Activated CD8-positive, alpha-beta memory T cell treated with anti-CD3 and anti-CD28 coated beads, Interleukin-2, amount 50 U/mL, for 4 hours (primary cell): ENCODE measurements around the gene D2HGDH.
"Not testable (repeated sequence)": the region's sequence is repeated elsewhere in the genome, so short reads cannot be mapped to it uniquely, and the experiment has no call there.

Source experiments
- DNase-seq: peaks from one replicate; pipeline ENCODE4 v3.0.0-alpha.2; 2020

The D2HGDH gene

GRCh38 chr2:241771286-241772062, 37.0 kb downstream of the D2HGDH start:
- DNase-seq: no peak

DNA sequence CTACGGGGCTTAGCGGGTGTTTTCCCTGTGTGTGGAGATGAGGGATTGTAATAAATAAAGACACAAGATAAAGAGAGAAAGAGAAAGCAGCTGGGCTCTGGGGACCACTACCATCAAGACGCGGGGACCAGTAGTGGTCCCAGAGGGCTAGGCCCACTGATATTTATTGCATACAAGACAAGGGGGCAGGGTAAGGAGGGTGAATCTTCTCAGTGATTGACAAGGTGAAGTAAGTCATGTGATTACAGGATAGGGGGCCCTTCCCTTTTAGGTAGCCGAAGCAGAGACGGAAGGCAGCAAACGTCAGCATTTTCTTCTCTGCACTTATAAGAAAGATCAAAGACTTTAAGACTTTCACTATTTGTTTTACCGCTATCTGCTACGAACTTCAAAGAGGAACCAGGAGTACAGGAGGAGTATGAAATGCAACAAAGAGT, 37.7 kb downstream of the D2HGDH start:
- DNase-seq: no peak

DNA sequence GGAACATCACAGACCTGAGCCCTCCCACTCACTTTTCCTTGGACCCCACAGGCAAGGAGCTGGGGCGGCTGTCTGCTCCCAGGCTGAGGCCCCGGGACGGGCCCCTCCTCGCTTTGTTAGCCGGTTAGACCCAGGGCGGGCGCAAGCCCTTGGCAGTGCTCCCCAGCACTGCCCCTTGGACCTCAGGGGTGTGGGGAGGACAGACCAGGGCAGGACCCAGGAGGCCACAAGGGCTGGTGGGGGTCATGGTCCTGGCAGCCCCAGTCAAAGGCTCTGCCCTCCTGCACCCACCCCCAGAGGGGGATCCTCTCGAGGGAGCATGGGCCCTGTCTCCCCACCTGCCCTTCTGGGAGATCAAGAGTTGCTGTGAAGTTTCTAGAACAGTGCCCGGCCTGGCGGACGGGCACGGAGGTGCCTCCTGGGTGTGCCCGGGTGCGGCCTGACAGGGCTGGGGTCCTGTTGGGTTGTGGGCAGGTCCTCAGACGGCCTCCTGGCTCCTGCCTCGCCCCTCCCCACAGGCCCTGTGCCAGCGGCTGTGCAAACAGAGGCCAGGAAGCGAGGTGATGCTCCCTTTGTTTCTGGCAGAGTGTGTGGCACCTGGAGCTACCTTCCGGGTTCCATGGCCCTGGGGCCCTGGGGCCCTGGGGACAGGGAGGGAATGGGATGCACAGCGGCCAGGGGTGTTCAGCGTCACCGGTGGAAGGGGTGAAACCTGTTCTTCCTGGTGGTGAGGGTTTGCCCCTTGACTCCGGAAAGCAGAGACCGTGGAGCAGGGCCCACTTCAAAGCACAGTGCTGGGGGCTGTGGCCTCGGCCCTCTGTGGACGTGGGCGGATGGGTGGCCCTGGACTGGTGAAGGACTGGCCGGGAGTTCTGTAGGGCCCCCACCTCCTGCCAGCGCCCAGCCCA, 39.3 kb downstream of the D2HGDH start:
- no peak for DNase-seq

DNA sequence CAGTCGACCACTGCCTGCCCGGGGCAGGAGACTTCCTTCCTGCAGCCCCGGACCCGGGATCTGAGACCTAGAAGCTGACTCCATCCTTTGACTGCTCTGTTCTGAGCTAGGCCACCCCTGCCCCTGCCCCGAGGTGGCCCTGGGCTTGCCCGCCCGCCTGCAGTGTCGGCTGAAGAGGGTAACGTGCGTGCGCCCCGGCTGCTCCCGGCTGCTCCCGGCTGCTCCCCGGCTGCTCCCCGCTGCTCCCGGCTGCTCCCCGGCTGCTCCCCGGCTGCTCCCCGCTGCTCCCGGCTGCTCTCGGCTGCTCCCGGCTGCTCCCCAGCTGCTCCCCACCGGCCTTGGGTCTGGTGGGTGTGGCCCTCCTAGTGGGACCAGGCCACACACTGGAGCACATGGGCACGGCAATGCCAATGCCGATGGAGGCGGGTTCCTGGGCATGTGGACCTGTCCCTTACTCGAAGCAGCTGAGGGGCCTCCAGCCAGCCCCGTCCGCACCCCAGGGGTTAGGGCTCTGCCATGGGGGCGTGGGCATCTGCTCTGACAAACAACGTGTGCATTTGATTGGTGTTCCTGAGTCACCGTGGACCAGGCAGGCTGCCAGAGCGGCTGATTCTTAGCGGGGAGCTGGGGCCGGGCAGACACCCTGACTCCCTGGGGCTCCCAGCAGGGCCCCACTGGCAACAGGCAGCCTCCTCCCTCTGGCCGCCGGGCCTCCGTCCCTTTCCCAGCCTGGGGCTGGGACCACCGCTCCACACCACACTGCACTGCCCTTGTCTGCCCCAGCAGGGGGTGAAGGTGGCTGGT, 40.2 kb downstream of the D2HGDH start:
- no peak for DNase-seq

DNA sequence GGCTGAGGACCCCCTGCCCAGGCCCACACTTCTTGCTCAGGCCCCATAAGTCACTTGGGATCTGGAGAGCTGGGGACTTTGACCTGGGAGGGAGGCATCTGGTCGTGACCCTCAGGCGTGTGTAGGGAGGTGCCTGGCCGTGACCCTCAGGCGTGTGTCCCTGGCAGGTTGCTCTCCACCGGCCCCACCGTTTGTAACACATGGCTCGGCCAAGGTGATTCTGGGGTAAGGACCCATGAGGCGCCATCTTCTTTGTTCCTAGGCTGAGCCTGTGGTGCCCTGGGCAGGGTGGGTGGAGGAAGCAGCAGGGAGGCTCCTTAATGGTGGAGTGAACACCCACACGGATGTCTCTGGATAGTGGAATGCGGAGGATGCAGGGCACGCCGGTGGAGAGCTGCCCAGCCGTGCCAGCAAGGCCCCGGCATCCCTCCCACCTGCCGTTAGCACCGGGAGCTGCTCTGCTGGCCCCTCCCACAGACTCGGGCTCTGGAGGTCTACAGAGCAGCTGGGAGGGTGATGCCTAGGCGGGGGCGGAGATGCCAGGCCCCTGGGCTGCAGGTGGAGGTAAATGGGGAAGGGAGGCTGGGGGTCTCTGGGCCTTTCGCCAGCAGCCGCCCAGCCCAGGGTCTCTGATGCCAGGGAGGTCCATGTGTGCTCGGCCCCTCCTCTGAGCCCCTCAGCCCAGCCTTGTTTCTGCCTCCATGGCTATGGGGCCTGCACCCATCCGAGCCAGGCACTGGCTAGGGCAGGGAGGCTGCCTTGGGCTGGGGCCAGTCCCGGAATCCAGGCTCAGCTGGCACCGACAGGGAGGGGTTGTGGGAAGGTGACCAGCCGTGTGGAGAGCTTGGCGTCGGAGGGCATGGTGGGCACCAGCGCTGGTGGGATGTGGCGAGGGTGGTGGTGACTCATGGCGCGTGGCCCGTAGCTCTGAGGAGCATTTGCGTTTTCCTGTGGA, 41.1 kb downstream of the D2HGDH start:
- no peak for DNase-seq

DNA sequence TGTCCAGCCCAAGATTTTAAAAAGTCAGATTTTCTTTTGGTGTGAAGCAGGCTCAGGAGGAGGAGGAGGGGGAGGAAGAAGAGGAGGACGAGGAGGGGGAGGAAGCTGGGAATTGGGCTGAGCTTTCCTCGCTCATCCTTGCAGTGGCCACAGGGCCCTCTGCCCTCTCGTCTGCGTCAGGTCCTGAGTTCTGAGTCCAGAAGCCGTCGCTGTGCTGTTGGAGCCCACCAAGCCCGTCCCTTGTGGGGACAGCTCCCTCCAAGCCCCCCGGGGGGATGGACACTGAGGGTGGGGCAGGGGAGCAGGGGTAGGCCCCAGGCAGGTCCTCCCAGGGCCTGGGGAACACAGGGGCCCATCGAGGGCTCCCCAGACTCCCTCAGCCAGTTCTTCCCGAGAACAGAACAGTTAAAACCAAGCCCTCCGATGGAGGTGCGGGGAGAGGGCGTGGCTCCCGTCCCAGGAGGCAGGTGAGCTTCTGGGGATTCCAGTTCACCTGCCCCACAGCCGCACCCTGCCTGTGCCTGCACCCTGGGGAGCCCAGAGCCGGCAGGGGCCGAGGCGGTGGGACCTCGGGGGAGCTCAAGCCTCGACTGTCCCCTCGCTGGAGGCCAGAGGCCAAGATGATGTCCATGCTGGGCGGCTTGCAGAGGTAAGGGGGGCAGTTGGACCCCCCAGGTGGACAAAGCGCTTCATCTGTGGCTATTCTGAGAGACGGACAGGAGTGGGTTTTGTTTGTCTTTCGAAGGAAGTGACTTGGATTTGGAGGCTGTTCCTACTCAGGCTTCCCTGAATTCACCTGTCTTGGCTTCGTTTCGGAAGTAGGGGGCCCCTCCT, 42.1 kb downstream of the D2HGDH start, which contains the start of gene GAL3ST2:
GAL3ST2 (plus strand) TSS at position 487 of the 834 bp plus-strand sequence; CDS start at position 621, 134 bp downstream.
- DNase-seq: no peak

- no peak for DNase-seq
Measured at GRCh38 chr2:241777170-241777685, 42.8 kb downstream of the D2HGDH start.

DNA sequence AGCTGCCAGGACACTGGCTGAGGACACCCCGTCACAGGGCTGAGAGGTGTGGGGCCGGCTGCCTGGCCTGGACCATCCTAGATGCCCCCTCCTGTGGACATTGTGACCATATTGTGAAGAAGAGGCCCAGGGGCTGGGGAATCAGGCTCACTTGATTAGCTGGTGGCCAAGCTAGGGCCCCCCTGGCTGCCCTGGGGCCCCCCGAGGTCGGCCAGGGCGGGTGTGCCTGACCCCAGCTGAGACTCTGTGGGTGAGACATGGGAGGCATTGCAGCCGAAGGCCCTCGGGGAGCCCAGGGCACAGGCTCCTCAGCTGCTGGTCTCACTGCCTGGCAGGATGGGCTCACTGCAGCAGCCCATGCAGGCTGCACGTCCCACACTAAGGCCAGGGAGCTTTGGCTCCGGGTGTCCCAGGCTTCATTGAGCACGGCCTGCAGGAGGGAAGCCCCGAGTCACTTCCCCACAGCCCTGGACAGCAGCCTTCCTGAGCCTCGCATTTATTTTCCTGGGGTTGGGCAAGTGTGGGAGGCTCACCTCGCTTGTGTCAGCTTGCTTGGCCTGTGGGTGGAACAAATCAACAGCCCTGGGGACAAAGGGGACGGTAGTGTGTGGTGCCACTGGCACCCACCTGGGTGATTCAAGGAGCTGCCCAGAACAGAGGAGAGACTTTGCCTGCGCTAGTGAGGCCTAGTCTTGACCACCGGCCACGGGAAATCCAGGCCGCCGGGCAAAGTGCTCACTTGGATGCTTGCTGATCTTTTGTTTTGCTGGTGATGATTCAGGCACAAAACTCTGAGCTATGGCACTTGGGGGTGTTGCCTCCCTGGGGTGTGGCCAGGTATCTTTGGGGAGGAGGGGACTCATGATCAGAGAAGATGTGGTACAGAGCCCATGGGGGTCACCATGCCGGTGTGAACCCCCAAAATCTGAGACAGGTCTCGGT, 43.5 kb downstream of the D2HGDH start:
- no peak for DNase-seq

- no peak for DNase-seq
Measured at GRCh38 chr2:241780939-241781569, 46.6 kb downstream of the D2HGDH start.

GRCh38 chr2:241782053-241782452, 47.6 kb downstream of the D2HGDH start:
- DNase-seq: not testable (repeated sequence)

DNA sequence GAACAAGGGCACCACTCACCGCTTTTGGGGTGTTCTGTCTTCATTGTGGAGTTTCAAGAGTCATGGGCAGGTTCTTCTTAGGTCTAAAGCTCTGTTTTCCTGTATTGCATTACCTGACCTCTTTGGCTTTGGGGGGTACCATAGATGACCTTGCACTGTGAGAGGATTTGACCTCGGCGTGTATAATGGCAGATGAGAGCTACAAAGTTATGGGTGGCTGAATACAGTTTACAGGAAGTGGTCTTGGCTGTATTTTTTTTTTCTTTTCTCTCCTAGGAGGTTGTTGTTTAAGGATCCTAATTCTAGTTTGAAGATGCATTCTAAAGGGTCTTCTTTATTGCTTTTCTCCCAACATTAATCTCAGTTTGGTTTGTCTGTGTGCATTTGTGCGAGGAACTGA, 53.7 kb downstream of the D2HGDH start:
- DNase-seq: no peak

GRCh38 chr2:241788572-241788971, 54.1 kb downstream of the D2HGDH start:
- DNase-seq: peak; percentile 38

DNA sequence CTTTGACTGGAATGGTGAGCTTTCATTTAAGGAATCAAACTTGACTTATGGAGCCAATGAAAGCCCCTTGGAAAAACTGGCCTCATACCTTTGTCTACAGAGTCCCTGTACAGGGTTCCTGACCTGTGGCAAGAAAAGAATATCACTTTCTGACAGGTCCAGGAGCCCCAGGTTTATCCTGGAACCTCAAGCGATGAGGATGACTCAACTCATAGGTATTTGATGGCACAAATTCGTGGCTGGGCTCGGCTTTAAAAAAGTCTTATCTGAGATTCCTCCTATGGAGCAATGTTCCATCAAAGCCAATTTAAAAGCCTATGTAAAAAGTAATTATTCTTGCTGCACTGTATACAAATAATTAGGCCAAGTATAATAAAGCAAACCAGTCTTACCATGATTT, 57.0 kb downstream of the D2HGDH start:
- DNase-seq: not testable (repeated sequence)

DNA sequence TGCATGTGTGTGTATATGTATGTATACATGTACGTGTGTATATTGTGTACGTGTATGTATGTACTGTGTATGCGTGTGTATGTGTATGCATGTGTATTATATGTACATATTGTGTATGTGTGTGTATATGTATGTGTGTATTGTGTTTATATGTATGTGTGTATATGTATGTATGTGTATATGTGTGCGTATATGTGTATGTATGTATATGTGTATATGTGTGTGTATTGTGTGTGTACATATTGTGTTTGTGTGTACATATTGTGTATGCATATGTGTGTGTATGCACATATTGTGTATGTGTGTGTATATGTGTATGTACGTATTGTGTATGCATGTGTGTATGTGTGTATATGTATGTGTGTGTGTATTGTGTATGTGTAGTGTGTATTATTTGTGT, 59.0 kb downstream of the D2HGDH start:
- DNase-seq: no peak

- DNase-seq: no peak
Measured at GRCh38 chr2:241794250-241794823, 59.9 kb downstream of the D2HGDH start.

GRCh38 chr2:241795021-241795999, 60.9 kb downstream of the D2HGDH start:
- DNase-seq: no peak

DNA sequence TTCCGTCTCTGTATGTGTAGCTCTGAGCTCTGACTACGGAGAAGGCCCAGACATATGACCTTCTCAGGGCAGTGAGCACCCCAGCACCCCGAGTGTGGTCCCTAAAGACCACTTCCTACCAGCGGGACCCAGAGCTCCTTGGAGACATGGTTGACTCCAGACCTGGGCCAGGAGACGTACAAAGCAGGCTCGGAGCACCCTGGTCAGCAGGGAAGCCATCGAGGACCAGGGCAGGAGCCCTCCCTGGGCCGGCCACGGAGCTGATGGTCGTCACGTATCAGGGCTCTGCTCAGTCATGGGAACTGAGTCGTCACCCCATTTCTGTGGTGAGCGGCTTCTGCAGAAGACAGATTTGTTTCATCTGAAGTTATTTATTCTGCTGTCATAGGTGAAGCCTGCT, 61.8 kb downstream of the D2HGDH start:
- no peak for DNase-seq
